Trophoblast cell (in vitro differentiated cells and primary cell): ENCODE results near the gene PSMC6.
A peak's percentile ranks its signal among the peaks of the same experiment; 100 is the strongest.

Experiments
- DNase-seq, 2 donors: peaks; one replicate each; pipeline ENCODE4 v3.0.0-alpha.2; 2016
- H2AFZ ChIP-seq: 2 replicates; pipeline ENCODE4 v1.6.1; 2013; ENCODE audit warnings: low read length, moderate library complexity, mild to moderate bottlenecking; ENCODE audit not compliant: insufficient read depth, poor library complexity
- H2AK5ac ChIP-seq: 2 replicates; pipeline ENCODE4 v1.6.1; 2013; ENCODE audit warnings: mild to moderate bottlenecking, low read length
- H2BK120ac ChIP-seq: 2 replicates; pipeline ENCODE4 v1.6.1; 2013; ENCODE audit warnings: low read length, mild to moderate bottlenecking, moderate library complexity; ENCODE audit not compliant: insufficient read depth, poor library complexity
- H2BK12ac ChIP-seq: 2 replicates; pipeline ENCODE4 v1.6.1; 2013; ENCODE audit warnings: mild to moderate bottlenecking, low read length, moderate library complexity
- H2BK5ac ChIP-seq: 2 replicates; pipeline ENCODE4 v1.6.1; 2013; ENCODE audit warnings: low read length, low read depth, moderate library complexity, mild to moderate bottlenecking; ENCODE audit not compliant: poor library complexity
- H3K14ac ChIP-seq: 2 replicates; pipeline ENCODE4 v1.6.1; 2013; ENCODE audit warnings: mild to moderate bottlenecking, low read length
- H3K18ac ChIP-seq: 2 replicates; pipeline ENCODE4 v1.6.1; 2013; ENCODE audit warnings: mild to moderate bottlenecking, low read length
- H3K23ac ChIP-seq: 2 replicates; pipeline ENCODE4 v1.6.1; 2013; ENCODE audit warnings: low read length
- H3K27ac ChIP-seq: 2 replicates; pipeline ENCODE4 v1.5.1; 2013; ENCODE audit warnings: low read depth, mild to moderate bottlenecking, inconsistent platforms, low read length, moderate library complexity
- H3K27me3 ChIP-seq: 2 replicates; pipeline ENCODE4 v1.6.1; 2013; ENCODE audit warnings: inconsistent platforms, mild to moderate bottlenecking, low read length, moderate library complexity; ENCODE audit not compliant: insufficient read depth
- H3K36me3 ChIP-seq, 2 experiments: 1 replicate in 1 of 2; 2 replicates in 1 of 2; pipeline ENCODE4 v1.6.1; 2013; ENCODE audit warnings: low read length in 2 of 2, mild to moderate bottlenecking in 2 of 2, moderate library complexity in 1 of 2; ENCODE audit not compliant: insufficient read depth in 2 of 2, control insufficient read depth in 1 of 2
- H3K4ac ChIP-seq: 2 replicates; pipeline ENCODE4 v1.6.1; 2013; ENCODE audit warnings: low read depth, mild to moderate bottlenecking, low read length, moderate library complexity
- H3K4me1 ChIP-seq, 2 experiments: 1 replicate in 1 of 2; 2 replicates in 1 of 2; pipeline ENCODE4 v1.6.1; 2013; ENCODE audit warnings: low read length in 2 of 2, mild to moderate bottlenecking in 2 of 2, moderate library complexity in 1 of 2; ENCODE audit not compliant: insufficient read depth in 2 of 2, control insufficient read depth in 1 of 2
- H3K4me2 ChIP-seq: 2 replicates; pipeline ENCODE4 v1.6.1; 2013; ENCODE audit warnings: inconsistent platforms, mild to moderate bottlenecking, low read length, moderate library complexity
- H3K4me3 ChIP-seq: 2 replicates; pipeline ENCODE4 v1.5.1; 2013; ENCODE audit warnings: mild to moderate bottlenecking, low read depth, low read length, inconsistent platforms
- H3K79me1 ChIP-seq: one replicate; pipeline ENCODE4 v1.6.1; 2013; ENCODE audit warnings: low read length
- H3K79me2 ChIP-seq: 2 replicates; pipeline ENCODE4 v1.6.1; 2013; ENCODE audit warnings: low read length, mild to moderate bottlenecking; ENCODE audit not compliant: control insufficient read depth, insufficient read depth, poor library complexity
- H3K9ac ChIP-seq: 2 replicates; pipeline ENCODE4 v1.6.1; 2013; ENCODE audit warnings: mild to moderate bottlenecking, low read length
- H3K9me3 ChIP-seq: 2 replicates; pipeline ENCODE4 v1.6.1; 2013; ENCODE audit warnings: low read depth, mild to moderate bottlenecking, control low read depth, inconsistent platforms, low read length; ENCODE audit not compliant: insufficient read depth
- H4K12ac ChIP-seq: 2 replicates; pipeline ENCODE4 v1.6.1; 2013; ENCODE audit warnings: low read depth, mild to moderate bottlenecking, low read length, moderate library complexity
- H4K8ac ChIP-seq: 2 replicates; pipeline ENCODE4 v1.6.1; 2013; ENCODE audit warnings: low read depth, mild to moderate bottlenecking, low read length, moderate library complexity
- H4K91ac ChIP-seq: one replicate; pipeline ENCODE4 v1.6.1; 2013; ENCODE audit warnings: low read depth, mild to moderate bottlenecking, low read length, moderate library complexity
- WGBS: extraction: QIAGEN DNeasy Blood & Tissue Kit; methylation state at CpG from one replicate; pipeline ENCODE4 v1.1.7; 2013; ENCODE audit warnings: missing lambda C conversion rate; ENCODE audit not compliant: insufficient read length, insufficient coverage; ENCODE audit errors: extremely low coverage; 5-methylcytosine and 5-hydroxymethylcytosine counted together

The PSMC6 gene

GRCh38 chr14:52703225-52703624 is 3.8 kb upstream of the PSMC6 start:
- peaks cover 0 to 2% of the 10 kb centered on the region in 2 experiments for H3K4me1 ChIP-seq
- no peak overlapping the region for H3K4ac ChIP-seq
- H2AFZ ChIP-seq: no peak overlapping the region
- no peaks in the 10 kb centered on the region for H3K27me3 ChIP-seq
- H3K79me2 ChIP-seq: peaks cover 6% of the 10 kb centered on the region
- H3K14ac ChIP-seq: no peak overlapping the region
- no peak overlapping the region for H2AK5ac ChIP-seq
- H3K4me2 ChIP-seq: no peak overlapping the region
- no peak overlapping the region for H3K27ac ChIP-seq
- no peak overlapping the region for H3K18ac ChIP-seq
- H2BK5ac ChIP-seq: no peak overlapping the region
- no peaks in the 10 kb centered on the region for H3K36me3 ChIP-seq
- H2BK12ac ChIP-seq: no peak overlapping the region
- H3K9ac ChIP-seq: no peak overlapping the region
- H3K4me3 ChIP-seq: no peak overlapping the region
- H3K9me3 ChIP-seq: no peaks in the 10 kb centered on the region
- no peak overlapping the region for H4K12ac ChIP-seq
- no peak overlapping the region for H3K23ac ChIP-seq
- WGBS: no CpG with 5 or more reads among the region's 3 CpGs
- H4K91ac ChIP-seq: no peak overlapping the region
- no peak overlapping the region for H2BK120ac ChIP-seq
- no peak overlapping the region for H4K8ac ChIP-seq
- peaks cover 8% of the 10 kb centered on the region for H3K79me1 ChIP-seq
- peak; percentile 14 to 40 for DNase-seq

GRCh38 chr14:52703664-52704063 is 3.3 kb upstream of the PSMC6 start:
- DNase-seq: no peak
- no peak overlapping the region for H3K4me3 ChIP-seq
- no peak overlapping the region for H3K23ac ChIP-seq
- no peak overlapping the region for H3K4ac ChIP-seq
- H2BK120ac ChIP-seq: no peak overlapping the region
- H2AFZ ChIP-seq: no peak overlapping the region
- H3K14ac ChIP-seq: no peak overlapping the region
- no CpG with 5 or more reads among the region's 2 CpGs for WGBS
- no peaks in the 10 kb centered on the region for H3K36me3 ChIP-seq
- H3K27me3 ChIP-seq: no peaks in the 10 kb centered on the region
- no peak overlapping the region for H3K18ac ChIP-seq
- H3K27ac ChIP-seq: no peak overlapping the region
- H3K4me1 ChIP-seq: peaks cover 0 to 2% of the 10 kb centered on the region in 2 experiments
- no peak overlapping the region for H4K91ac ChIP-seq
- H4K8ac ChIP-seq: no peak overlapping the region
- peaks cover 8% of the 10 kb centered on the region for H3K79me1 ChIP-seq
- H3K9ac ChIP-seq: no peak overlapping the region
- H2BK5ac ChIP-seq: no peak overlapping the region
- no peak overlapping the region for H2AK5ac ChIP-seq
- H4K12ac ChIP-seq: no peak overlapping the region
- no peaks in the 10 kb centered on the region for H3K9me3 ChIP-seq
- H2BK12ac ChIP-seq: no peak overlapping the region
- peaks cover 6% of the 10 kb centered on the region for H3K79me2 ChIP-seq
- no peak overlapping the region for H3K4me2 ChIP-seq

GRCh38 chr14:52706286-52706685 is 714 bp upstream of the PSMC6 start:
- Histone ChIP-seq H4K8ac (peak overlapping the region; percentile 76), H3K4me3 (no peak overlapping the region), H3K4ac (no peak overlapping the region), H3K14ac (no peak overlapping the region), H3K27me3 (no peaks in the 10 kb centered on the region), H3K4me2 (peak overlapping the region; percentile 22), H3K9ac (no peak overlapping the region), H3K79me1 (peaks cover 8% of the 10 kb centered on the region), H4K91ac (no peak overlapping the region), H2AK5ac (peak overlapping the region; percentile 53), H3K36me3 (peaks cover 2% of the 10 kb centered on the region in 2 experiments), H3K18ac (no peak overlapping the region), H2BK12ac (no peak overlapping the region), H3K79me2 (peaks cover 6% of the 10 kb centered on the region), H2BK5ac (no peak overlapping the region), H2BK120ac (no peak overlapping the region), H3K9me3 (no peaks in the 10 kb centered on the region), H4K12ac (peak overlapping the region; percentile 85), H3K23ac (no peak overlapping the region), H3K27ac (peak overlapping the region; percentile 71), H3K4me1 (peaks cover 0 to 2% of the 10 kb centered on the region in 2 experiments), H2AFZ (no peak overlapping the region)
- WGBS: no CpG with 5 or more reads among the region's 5 CpGs
- DNase-seq: no peak

GRCh38 chr14:52711666-52712065 is 4.7 kb downstream of the PSMC6 start:
- Histone ChIP-seq H2BK12ac (no peak overlapping the region), H2BK5ac (no peak overlapping the region), H3K4me1 (no peaks in the 10 kb centered on the region), H3K9ac (no peak overlapping the region), H3K36me3 (peaks cover 22 to 25% of the 10 kb centered on the region in 2 experiments), H3K23ac (no peak overlapping the region), H3K4me3 (no peak overlapping the region), H4K12ac (no peak overlapping the region), H3K4ac (no peak overlapping the region), H3K27me3 (no peaks in the 10 kb centered on the region), H4K91ac (no peak overlapping the region), H3K79me2 (peaks cover 6% of the 10 kb centered on the region), H3K9me3 (no peaks in the 10 kb centered on the region), H3K4me2 (no peak overlapping the region), H3K27ac (no peak overlapping the region), H2BK120ac (no peak overlapping the region), H3K14ac (no peak overlapping the region), H2AFZ (no peak overlapping the region), H4K8ac (no peak overlapping the region), H3K18ac (no peak overlapping the region), H3K79me1 (peaks cover 7% of the 10 kb centered on the region), H2AK5ac (no peak overlapping the region)
- DNase-seq: no peak
- no CpG with 5 or more reads among the region's 1 CpG for WGBS
